Brain microvascular endothelial cell (primary cell): ENCODE results near the gene ZNF407.

ENCODE experiments used
- DNase-seq: peaks from one replicate; pipeline ENCODE4 v3.0.0-alpha.2; 2020
- H3K27ac ChIP-seq: fragments of 250-450 bp; sonication (Bioruptor Pico); 2 replicates; pipeline ENCODE4 v1.5.1; 2020; ENCODE audit warnings: mild to moderate bottlenecking, moderate library complexity
- H3K27me3 ChIP-seq: fragments of 250-450 bp; sonication (Bioruptor Pico); replicated peaks from 2 replicates; pipeline ENCODE4 v1.5.1; 2020; ENCODE audit warnings: mild to moderate bottlenecking
- H3K36me3 ChIP-seq: fragments of 250-450 bp; sonication (Bioruptor Pico); replicated peaks from 2 replicates; pipeline ENCODE4 v1.5.1; 2020; ENCODE audit warnings: mild to moderate bottlenecking
- H3K4me3 ChIP-seq: 2 replicates; pipeline ENCODE4 v1.5.1; 2011; ENCODE audit warnings: low read depth, mild to moderate bottlenecking, control low read depth, low read length, moderate library complexity
- in situ Hi-C: cut with HindIII; loops from 2 replicates; pipeline ENCODE4 v1.10.0; 2017; ENCODE audit warnings: low sequenced_read_pairs, low pct_ligation_motif_present
- TF ChIP-seq, protein P1 (sequence below): IDR thresholded peaks from 2 replicates; pipeline ENCODE4 v1.5.1; 2011; ENCODE audit warnings: low read depth, mild to moderate bottlenecking, moderate library complexity, low read length, control low read depth, inconsistent platforms; ENCODE audit errors: missing control alignments

ZNF407 gene

DNA sequence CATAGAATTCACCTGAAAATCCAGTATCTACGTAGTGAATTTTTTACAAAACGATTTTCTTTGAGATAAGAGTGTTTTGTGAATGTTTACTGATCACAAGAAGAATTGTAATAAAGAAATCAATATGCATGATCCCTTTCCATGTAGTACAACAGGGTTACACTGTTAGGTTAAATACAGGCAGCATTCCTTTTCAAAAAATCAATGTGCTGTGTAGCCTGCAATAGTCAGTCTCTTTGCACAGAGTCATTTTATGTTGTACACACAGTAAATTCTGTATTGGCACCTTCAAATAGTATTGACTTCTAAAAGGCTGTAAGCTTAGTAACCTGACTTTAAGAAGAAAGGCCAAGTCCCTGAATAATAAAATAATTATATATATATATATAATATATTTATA is 63.3 kb downstream of the ZNF407 start:
- TF ChIP-seq, protein P1, sequence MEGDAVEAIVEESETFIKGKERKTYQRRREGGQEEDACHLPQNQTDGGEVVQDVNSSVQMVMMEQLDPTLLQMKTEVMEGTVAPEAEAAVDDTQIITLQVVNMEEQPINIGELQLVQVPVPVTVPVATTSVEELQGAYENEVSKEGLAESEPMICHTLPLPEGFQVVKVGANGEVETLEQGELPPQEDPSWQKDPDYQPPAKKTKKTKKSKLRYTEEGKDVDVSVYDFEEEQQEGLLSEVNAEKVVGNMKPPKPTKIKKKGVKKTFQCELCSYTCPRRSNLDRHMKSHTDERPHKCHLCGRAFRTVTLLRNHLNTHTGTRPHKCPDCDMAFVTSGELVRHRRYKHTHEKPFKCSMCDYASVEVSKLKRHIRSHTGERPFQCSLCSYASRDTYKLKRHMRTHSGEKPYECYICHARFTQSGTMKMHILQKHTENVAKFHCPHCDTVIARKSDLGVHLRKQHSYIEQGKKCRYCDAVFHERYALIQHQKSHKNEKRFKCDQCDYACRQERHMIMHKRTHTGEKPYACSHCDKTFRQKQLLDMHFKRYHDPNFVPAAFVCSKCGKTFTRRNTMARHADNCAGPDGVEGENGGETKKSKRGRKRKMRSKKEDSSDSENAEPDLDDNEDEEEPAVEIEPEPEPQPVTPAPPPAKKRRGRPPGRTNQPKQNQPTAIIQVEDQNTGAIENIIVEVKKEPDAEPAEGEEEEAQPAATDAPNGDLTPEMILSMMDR, result no peak

DNA sequence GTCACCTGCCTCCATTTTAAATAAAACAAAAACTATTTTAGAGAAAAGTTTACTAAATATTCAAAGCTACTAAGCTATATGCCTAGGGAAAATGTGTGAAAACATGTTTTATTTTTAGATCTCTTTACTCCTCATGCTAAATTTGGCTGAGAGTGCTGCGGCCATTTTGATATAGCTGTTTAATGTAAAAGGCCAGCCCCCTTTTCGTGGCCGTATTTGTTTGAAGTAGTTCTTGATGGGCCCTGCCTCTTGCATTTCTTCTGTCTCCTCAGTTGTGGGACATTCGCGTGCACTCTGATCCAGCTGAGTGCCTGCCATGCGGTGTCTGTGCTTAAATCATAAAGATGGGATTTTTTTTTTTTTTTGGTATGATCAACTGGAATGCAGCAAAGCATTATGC is 64.0 kb downstream of the ZNF407 start:
- TF ChIP-seq, protein P1, result no peak
- H3K4me3 ChIP-seq, result no peak overlapping the region
- in situ Hi-C loops, result no loop called here

More for the DNA sequence above, 63.3 kb downstream of the ZNF407 start:
- DNase-seq, result no peak
- in situ Hi-C loops, result no loop called here
- no peak overlapping the region for H3K27ac ChIP-seq
- H3K36me3 ChIP-seq, result no peaks in the 10 kb centered on the region
- H3K27me3 ChIP-seq, result no peaks in the 10 kb centered on the region
- no peak overlapping the region for H3K4me3 ChIP-seq

DNA sequence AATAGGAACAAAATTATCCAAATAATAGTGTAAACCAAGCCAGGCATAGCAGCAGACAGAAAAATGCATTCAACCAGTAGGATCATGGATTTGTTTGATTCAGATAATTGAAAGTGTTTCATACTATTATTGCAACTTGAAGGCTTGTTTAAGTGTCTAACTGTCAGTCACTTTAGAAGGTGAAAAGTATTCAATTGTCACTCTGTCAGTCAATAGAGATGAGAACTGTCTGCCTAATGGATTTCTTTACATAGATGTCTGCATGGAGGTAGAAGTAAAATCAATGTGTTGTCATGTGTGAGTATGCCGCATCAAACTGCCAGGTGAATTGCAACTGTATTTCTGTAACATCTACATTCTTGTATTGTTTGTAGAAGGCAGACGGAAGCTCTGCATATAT is 65.0 kb downstream of the ZNF407 start:
- no peak for DNase-seq
- in situ Hi-C loops, result no loop called here
- Histone ChIP-seq H3K36me3 (no peaks in the 10 kb centered on the region), H3K4me3 (no peak overlapping the region), H3K27ac (no peak overlapping the region), H3K27me3 (no peaks in the 10 kb centered on the region)
- TF ChIP-seq, protein P1, result no peak

More for the DNA sequence above, 64.0 kb downstream of the ZNF407 start:
- no peaks in the 10 kb centered on the region for H3K27me3 ChIP-seq
- H3K36me3 ChIP-seq, result no peaks in the 10 kb centered on the region
- DNase-seq, result no peak
- no peak overlapping the region for H3K27ac ChIP-seq

DNA sequence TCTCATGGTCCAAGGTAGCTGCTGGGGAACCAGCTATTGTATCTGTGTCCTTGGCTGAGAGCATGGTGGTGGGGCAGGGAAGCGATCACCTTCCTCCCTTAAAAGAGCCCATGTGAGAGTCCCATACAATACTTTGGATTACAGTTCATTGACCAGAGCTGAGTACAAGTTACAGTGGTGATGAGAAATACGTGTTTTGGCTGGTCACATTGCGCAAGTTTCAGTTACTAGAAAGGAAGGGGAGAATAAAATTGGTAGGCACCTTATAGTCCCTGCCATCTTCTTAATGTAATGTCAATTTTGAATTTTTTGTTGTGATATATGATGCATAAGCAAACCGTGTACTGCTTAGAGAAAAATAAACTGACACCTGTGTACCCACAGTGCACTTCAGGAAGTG is 67.7 kb downstream of the ZNF407 start:
- no peak for DNase-seq
- in situ Hi-C loops, result no loop called here
- TF ChIP-seq, protein P1, result no peak
- no peaks in the 10 kb centered on the region for H3K27me3 ChIP-seq
- no peaks in the 10 kb centered on the region for H3K36me3 ChIP-seq
- H3K4me3 ChIP-seq, result no peak overlapping the region
- H3K27ac ChIP-seq, result no peak overlapping the region

DNA sequence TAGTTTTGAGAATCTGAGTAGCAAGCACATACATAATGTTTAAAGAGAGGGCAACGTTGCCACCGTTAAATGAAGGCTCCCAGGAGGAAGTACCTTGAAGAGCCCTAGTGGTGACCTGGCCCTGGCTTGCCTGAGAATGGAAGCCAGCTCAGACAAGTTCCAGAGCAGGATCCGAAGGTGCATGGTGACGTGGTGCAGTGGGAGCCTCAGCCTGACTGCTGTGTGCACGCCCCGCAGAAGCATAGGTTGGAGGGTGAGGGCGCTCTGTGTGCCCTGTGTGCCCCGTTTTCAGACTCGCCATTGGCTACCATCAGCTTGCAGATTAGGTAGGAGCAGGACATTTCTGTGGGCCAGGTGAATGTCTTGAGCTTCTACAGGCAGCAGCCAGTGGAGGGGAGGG is 68.2 kb downstream of the ZNF407 start:
- DNase-seq, result no peak
- Histone ChIP-seq H3K27ac (no peak overlapping the region), H3K27me3 (no peaks in the 10 kb centered on the region), H3K4me3 (no peak overlapping the region), H3K36me3 (no peaks in the 10 kb centered on the region)
- TF ChIP-seq, protein P1, result no peak
- in situ Hi-C loops, result no loop called here

DNA sequence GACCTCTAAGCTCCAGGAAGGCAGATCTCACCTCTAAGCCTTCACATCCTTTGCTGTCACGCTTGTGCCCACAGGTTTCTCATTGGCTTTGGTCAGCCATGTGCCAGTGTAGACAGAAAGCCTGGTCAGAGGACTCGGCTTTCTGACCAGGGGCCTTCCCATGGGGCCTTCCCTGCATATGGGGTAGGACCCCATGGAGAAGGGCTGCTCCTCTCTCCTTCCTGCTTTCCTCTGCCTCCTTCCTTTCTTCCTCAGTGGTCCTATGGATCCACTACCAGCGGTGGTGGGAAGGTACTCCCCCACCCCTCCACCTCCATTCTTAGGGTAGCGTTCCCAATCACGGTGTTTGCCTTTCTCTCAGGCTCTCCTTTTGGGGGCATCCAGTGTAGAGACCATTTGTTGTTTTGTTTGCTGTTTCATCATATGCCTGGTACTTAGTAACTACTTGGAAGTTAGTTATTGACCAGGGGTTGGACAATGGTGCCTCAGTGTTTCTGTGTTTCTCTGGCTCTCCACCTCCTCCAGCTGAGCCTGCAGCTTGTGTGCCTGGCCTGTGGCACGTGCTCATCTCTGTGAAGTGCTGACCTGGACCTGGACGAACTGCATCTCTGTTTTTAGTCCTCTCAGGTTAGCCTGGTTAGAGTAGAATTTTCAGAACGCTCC is 71.6 kb downstream of the ZNF407 start:
- no peaks in the 10 kb centered on the region for H3K36me3 ChIP-seq
- H3K4me3 ChIP-seq, result no peak overlapping the region
- DNase-seq, result no peak
- in situ Hi-C loops, result no loop called here
- H3K27ac ChIP-seq, result no peak overlapping the region
- H3K27me3 ChIP-seq, result no peaks in the 10 kb centered on the region
- TF ChIP-seq, protein P1, result no peak
